Neutrophil (primary cell): ENCODE results near the gene MORN5.

Source experiments
- H3K27ac ChIP-seq: fragments of 200-600 bp; sonication (generic); 2 replicates; pipeline ENCODE4 v1.5.1; 2016; ENCODE audit warnings: mild to moderate bottlenecking, moderate library complexity
- H3K27me3 ChIP-seq: fragments of 200-600 bp; sonication (generic); 2 replicates; pipeline ENCODE4 v1.6.0; 2016; ENCODE audit warnings: mild to moderate bottlenecking
- H3K36me3 ChIP-seq: fragments of 200-600 bp; sonication (generic); 2 replicates; pipeline ENCODE4 v1.5.1; 2017
- H3K4me1 ChIP-seq, 2 experiments: fragments of 200-600 bp in 1 of 2; sonication (generic) in 1 of 2; 1 replicate in 1 of 2; 2 replicates in 1 of 2; pipeline versions ENCODE4 v1.5.1 to v1.6.1; 2013 to 2016; ENCODE audit warnings: low read depth in 1 of 2, low read length in 1 of 2, mild to moderate bottlenecking in 1 of 2, moderate library complexity in 1 of 2; ENCODE audit not compliant: control insufficient read depth in 1 of 2, insufficient read depth in 1 of 2
- H3K4me3 ChIP-seq, 2 experiments: fragments of 200-600 bp in 1 of 2; sonication (generic) in 1 of 2; 1 replicate in 1 of 2; 2 replicates in 1 of 2; pipeline ENCODE4 v1.5.1; 2013 to 2016; ENCODE audit warnings: low read depth in 1 of 2, low read length in 1 of 2, mild to moderate bottlenecking in 1 of 2, moderate library complexity in 1 of 2
- H3K9me3 ChIP-seq: fragments of 200-600 bp; sonication (generic); 2 replicates; pipeline ENCODE4 v1.5.1; 2016
- TF ChIP-seq, protein P1 (sequence below): fragments of 200-600 bp; sonication (generic); IDR thresholded peaks from 2 replicates; pipeline ENCODE4 v1.5.1; 2016; ENCODE audit warnings: antibody characterized with exemption

The MORN5 gene

DNA sequence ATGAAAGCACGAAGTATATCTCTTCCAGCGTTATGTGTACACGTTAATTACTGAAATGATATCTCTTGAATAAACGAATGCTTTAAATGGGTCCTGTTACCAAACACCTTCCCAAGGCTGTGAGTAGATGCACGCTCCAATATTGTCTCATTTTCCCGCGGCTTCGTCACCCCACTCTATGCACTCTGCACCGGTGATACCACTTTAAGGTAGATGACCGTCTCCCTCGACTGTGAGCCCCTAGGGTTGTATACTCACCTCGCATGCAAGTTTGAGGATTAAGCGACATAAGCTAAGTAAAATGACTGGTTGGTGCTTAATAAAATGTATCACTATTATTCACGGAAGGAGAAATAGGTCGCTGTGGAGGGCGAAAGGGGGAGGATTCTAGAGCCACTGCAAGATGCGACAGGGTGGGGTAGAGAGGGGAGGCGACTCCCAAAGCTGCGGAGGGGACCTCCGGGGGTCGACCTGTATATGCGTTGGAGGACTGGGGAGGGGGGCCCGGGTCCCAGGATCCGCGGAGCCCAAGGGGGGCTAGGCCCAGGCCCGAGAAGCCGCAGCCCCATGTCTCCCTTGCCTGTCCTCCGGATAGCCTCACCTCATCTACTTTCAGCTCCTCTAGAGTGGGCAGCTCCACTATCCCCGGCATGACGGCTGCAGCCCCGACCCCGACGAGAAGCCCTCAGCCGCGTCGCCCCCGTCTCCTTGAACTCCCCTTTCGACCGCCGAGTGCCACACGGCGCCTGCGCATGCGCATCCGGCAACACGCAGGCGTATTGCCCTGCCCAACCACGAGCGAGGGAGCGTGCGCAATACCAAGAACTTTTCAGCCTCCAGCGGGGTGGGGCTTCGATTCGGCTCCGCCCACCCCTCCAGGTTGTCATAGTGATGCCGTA is at the start of gene MORN5, which contains the start of gene NDUFA8:
TSS of gene MORN5 (plus strand) at position 883 of the 899 bp plus-strand sequence. CDS start 65 bp downstream, outside the sequence.
TSS of gene NDUFA8 (minus strand) at position 754 of the 899 bp plus-strand sequence. CDS start at position 652, 102 bp downstream.
- Histone ChIP-seq H3K9me3 (no peaks in the 10 kb centered on the region), H3K4me3 (peak within 1 kb of the TSS; percentile 72 to 77), H3K27ac (no peak within 1 kb of the TSS), H3K27me3 (peaks cover 35% of the 10 kb centered on the region), H3K4me1 (peaks cover 6 to 11% of the 10 kb centered on the region in 2 experiments), H3K36me3 (no peaks in the 10 kb centered on the region)
- TF ChIP-seq, protein P1, sequence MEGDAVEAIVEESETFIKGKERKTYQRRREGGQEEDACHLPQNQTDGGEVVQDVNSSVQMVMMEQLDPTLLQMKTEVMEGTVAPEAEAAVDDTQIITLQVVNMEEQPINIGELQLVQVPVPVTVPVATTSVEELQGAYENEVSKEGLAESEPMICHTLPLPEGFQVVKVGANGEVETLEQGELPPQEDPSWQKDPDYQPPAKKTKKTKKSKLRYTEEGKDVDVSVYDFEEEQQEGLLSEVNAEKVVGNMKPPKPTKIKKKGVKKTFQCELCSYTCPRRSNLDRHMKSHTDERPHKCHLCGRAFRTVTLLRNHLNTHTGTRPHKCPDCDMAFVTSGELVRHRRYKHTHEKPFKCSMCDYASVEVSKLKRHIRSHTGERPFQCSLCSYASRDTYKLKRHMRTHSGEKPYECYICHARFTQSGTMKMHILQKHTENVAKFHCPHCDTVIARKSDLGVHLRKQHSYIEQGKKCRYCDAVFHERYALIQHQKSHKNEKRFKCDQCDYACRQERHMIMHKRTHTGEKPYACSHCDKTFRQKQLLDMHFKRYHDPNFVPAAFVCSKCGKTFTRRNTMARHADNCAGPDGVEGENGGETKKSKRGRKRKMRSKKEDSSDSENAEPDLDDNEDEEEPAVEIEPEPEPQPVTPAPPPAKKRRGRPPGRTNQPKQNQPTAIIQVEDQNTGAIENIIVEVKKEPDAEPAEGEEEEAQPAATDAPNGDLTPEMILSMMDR, result peak; percentile 27

DNA sequence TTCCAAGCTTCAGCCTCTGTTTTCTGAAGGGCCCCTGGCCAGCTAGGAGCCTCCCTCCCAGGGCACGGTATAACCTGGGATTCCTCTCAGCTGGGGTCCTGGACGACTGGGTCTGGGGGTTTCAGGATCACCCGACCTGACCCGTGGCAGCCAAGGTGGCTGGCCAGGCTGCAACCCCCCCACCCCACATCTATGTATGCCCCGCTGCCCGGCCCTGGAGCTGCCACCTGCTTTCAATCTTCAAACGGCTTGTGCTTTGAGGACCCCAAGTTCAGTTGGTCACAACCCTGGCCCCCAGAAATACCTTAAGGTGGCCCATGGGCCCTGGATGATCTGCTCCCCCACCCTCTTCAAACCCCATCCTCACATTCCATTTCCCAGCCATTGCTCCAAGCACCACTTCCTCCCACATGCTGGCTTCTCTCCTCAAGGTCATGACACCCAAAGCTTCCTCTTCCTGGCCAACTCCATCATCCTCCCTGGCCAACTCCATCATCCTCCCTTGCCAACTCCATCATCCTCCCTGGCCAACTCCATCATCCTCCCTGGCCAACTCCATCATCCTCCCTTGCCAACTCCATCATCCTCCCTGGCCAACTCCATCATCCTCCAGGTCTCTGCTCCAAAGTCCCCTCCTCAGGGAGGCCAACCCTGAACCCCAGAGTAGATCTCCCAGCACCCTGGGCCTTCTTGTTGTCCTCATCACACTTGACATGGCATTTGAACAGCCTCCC is 49.4 kb upstream of the MORN5 start:
- no peaks in the 10 kb centered on the region for H3K36me3 ChIP-seq
- TF ChIP-seq, protein P1, result no peak
- no peaks in the 10 kb centered on the region for H3K27me3 ChIP-seq
- no peaks in the 10 kb centered on the region for H3K9me3 ChIP-seq
- H3K27ac ChIP-seq, result no peak overlapping the region
- no peaks in the 10 kb centered on the region for H3K4me1 ChIP-seq
- H3K4me3 ChIP-seq, result no peak overlapping the region

DNA sequence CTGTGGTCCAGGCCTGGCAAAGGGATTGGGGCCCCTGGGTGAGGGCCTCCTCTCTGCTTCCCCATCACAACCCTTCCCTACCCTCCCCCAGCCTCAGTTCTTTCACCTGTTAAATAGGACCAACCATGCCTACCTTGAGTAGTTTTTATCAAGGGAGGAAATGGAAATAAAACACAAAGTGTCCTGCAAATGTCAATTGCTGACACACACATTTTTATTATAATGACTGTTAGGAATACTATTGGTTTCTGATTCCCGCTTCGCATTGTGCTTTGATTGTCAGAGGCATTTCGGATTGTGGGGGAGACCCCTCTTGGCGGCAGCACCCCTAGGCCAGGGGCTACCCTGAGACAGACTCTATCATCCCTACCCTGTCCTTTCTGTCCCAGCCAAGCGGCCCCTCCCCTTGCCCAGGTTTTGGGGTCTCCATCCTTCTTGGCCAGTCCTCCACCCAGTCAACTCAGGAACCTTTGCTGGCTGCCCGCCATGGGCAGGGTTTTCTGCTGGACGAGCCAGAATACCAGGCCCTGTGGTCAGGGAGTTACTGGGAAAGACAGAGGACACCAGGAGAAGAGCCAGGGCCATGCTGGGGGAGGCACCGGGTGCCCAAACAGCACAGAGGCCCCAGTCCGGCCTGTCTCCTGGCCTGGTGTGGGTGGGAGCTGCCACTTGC is 48.2 kb upstream of the MORN5 start:
- no peaks in the 10 kb centered on the region for H3K36me3 ChIP-seq
- H3K4me3 ChIP-seq, result no peak overlapping the region
- TF ChIP-seq, protein P1, result no peak
- no peaks in the 10 kb centered on the region for H3K9me3 ChIP-seq
- no peak overlapping the region for H3K27ac ChIP-seq
- H3K4me1 ChIP-seq, result no peaks in the 10 kb centered on the region
- H3K27me3 ChIP-seq, result no peaks in the 10 kb centered on the region

DNA sequence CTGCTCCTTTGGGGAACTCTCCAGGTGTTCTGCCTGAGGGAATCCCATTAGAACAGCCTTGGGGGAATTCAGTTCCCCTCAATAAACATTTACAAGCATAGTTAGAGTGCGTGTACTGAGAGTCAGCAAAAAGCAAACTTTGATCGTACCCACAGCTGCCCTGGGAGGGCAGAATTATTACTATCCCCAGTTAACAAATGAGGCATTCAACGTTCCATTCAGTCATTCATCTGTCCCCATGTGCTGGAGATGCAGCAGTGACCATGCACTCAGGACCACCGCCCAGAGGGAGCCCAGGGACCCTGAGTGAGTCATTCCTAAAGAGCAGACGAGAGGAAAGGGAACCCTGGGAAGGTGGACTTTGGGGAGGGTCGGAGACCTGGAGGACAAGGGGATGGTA is 47.5 kb upstream of the MORN5 start:
- Histone ChIP-seq H3K27ac (no peak overlapping the region), H3K9me3 (no peaks in the 10 kb centered on the region), H3K36me3 (no peaks in the 10 kb centered on the region), H3K4me3 (no peak overlapping the region), H3K27me3 (no peaks in the 10 kb centered on the region), H3K4me1 (no peaks in the 10 kb centered on the region)
- TF ChIP-seq, protein P1, result no peak

DNA sequence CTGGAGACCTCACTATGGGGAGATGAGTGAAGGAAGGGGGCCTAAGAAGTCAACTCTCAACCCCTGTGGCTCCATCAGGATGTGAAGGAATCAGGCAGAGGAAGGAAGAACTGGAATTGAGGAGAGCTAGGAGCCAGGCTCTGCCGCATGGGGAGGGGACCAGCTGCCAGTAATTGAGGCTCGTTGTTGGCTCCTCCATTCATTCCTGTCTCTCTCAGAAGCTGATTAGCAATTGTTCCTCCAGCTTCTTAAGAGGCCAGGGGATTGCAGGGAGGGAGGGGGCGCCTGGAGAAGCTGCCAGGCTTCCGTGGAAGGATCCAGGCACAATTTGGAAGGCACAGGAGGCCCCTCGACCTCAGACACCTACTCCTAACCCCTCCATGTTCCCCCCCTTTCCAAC is 46.1 kb upstream of the MORN5 start:
- Histone ChIP-seq H3K4me1 (no peaks in the 10 kb centered on the region), H3K36me3 (no peaks in the 10 kb centered on the region), H3K27me3 (no peaks in the 10 kb centered on the region), H3K4me3 (no peak overlapping the region), H3K9me3 (no peaks in the 10 kb centered on the region), H3K27ac (no peak overlapping the region)
- TF ChIP-seq, protein P1, result no peak
